ENCODE measurements around the gene OTOG.

Gene OTOG

GRCh38 chr11:17694494-17695110 lies 147.5 kb downstream of the OTOG start:
- TF ChIP-seq CTCF (conservative IDR thresholded peaks at IDR 0.05; ENCODE audit: low read depth, low read length): no peak
- no peak for DNase-seq (ENCODE audit: low read depth)
- H3K4me3 ChIP-seq (ENCODE audit: low read length): no peak overlapping the region

GRCh38 chr11:17695454-17696441 lies 148.7 kb downstream of the OTOG start:
- H3K4me3 ChIP-seq (ENCODE audit: low read length): no peak overlapping the region
- no peak for DNase-seq (ENCODE audit: low read depth)
- no peak for TF ChIP-seq CTCF (conservative IDR thresholded peaks at IDR 0.05; ENCODE audit: low read depth, low read length)

- no peak for TF ChIP-seq CTCF (conservative IDR thresholded peaks at IDR 0.05; ENCODE audit: low read depth, low read length)
- no peak for DNase-seq (ENCODE audit: low read depth)
Measured at GRCh38 chr11:17696741-17697140, 149.7 kb downstream of the OTOG start.

More at GRCh38 chr11:17696741-17697140, 149.7 kb downstream of the OTOG start:
- H3K4me3 ChIP-seq (ENCODE audit: low read length): no peak overlapping the region

Data from retinal pigment epithelial cell (primary cell).